ENCODE measurements around the gene PTPRCAP.
"Not testable (repeated sequence)": the region's sequence is repeated elsewhere in the genome, so short reads cannot be mapped to it uniquely, and the experiment has no call there.

The PTPRCAP gene

GRCh38 chr11:67407688-67408163, 29.8 kb downstream of the PTPRCAP start:
- DNase-seq: no peak

- no peak for DNase-seq
These were observed 30.4 kb downstream of the PTPRCAP start for GRCh38 chr11:67406969-67407687.

- DNase-seq: no peak
These were observed 31.0 kb downstream of the PTPRCAP start for GRCh38 chr11:67406420-67406968.

- no peak for DNase-seq
These were observed 31.7 kb downstream of the PTPRCAP start for GRCh38 chr11:67405688-67406339.

- no peak for DNase-seq
These were observed 32.3 kb downstream of the PTPRCAP start for GRCh38 chr11:67405196-67405567.

GRCh38 chr11:67404515-67405195, 32.8 kb downstream of the PTPRCAP start:
- DNase-seq: no peak

GRCh38 chr11:67403085-67403484, 34.4 kb downstream of the PTPRCAP start:
- not testable (repeated sequence) for DNase-seq

- DNase-seq: not testable (repeated sequence)
These were observed 35.2 kb downstream of the PTPRCAP start for GRCh38 chr11:67402192-67402839.

GRCh38 chr11:67401495-67402191, 35.8 kb downstream of the PTPRCAP start, which contains the start of gene PPP1CA:
Gene PPP1CA, minus strand, starts transcription at chr11:67401858. Its CDS starts 76 bp downstream, at chr11:67401782.
- peak; percentile 90 for DNase-seq

- DNase-seq: no peak
These were observed 36.5 kb downstream of the PTPRCAP start for GRCh38 chr11:67400942-67401494.

GRCh38 chr11:67400251-67400941, 37.1 kb downstream of the PTPRCAP start:
- no peak for DNase-seq

- DNase-seq: no peak
These were observed 38.6 kb downstream of the PTPRCAP start for GRCh38 chr11:67398661-67399563.

GRCh38 chr11:67397986-67398660, 39.4 kb downstream of the PTPRCAP start:
- DNase-seq: no peak

- DNase-seq: no peak
These were observed 39.9 kb downstream of the PTPRCAP start for GRCh38 chr11:67397536-67397935.

GRCh38 chr11:67396587-67397389, 40.7 kb downstream of the PTPRCAP start:
- DNase-seq: no peak

GRCh38 chr11:67396259-67396581, 41.3 kb downstream of the PTPRCAP start:
- no peak for DNase-seq

- no peak for DNase-seq
These were observed 41.8 kb downstream of the PTPRCAP start for GRCh38 chr11:67395555-67396258.

- DNase-seq: no peak
These were observed 43.5 kb downstream of the PTPRCAP start for GRCh38 chr11:67393990-67394389.

All from activated CD4-positive, alpha-beta T cell treated with anti-CD3 and anti-CD28 coated beads, Interleukin-2, amount 50 U/mL, for 1 hour (primary cell).